Liver (tissue), 9 donors: Measurements from ENCODE around the gene CLDN6. TPM values are rescaled to one million over a fixed set of nuclear protein-coding genes. Genes with fewer than 3 reads are reported as not detected.

ENCODE experiments used
- DNase-seq: peaks from one replicate; pipeline ENCODE4 v3.0.0-alpha.2; 2017; ENCODE audit warnings: low spot score
- H3K27ac ChIP-seq, 2 donors: one replicate each; pipeline ENCODE4 v1.7.0; 2013; ENCODE audit warnings: inconsistent platforms in 2 of 2, low read length in 2 of 2, control low read depth in 1 of 2, low read depth in 1 of 2, mild to moderate bottlenecking in 1 of 2
- H3K27me3 ChIP-seq, 4 donors: one replicate each; pipeline versions ENCODE4 v1.6.1 to v1.7.0; 2013; ENCODE audit warnings: low read length in 3 of 4, inconsistent platforms in 1 of 4, mild to moderate bottlenecking in 1 of 4, moderate library complexity in 1 of 4; ENCODE audit not compliant: control insufficient read depth in 4 of 4, insufficient read depth in 4 of 4
- H3K36me3 ChIP-seq, 4 donors: one replicate each; pipeline versions ENCODE4 v1.6.1 to v1.7.0; 2013; ENCODE audit warnings: low read length in 3 of 4, mild to moderate bottlenecking in 3 of 4, low read depth in 1 of 4, moderate library complexity in 1 of 4; ENCODE audit not compliant: control insufficient read depth in 4 of 4, insufficient read depth in 3 of 4
- H3K4me1 ChIP-seq, 4 donors: one replicate each; pipeline versions ENCODE4 v1.6.1 to v1.7.0; 2013; ENCODE audit warnings: low read length in 3 of 4, mild to moderate bottlenecking in 3 of 4, moderate library complexity in 1 of 4; ENCODE audit not compliant: control insufficient read depth in 4 of 4, insufficient read depth in 4 of 4
- H3K4me3 ChIP-seq, 3 donors: one replicate each; pipeline versions ENCODE4 v1.6.1 to v1.7.0; 2013; ENCODE audit warnings: low read length in 3 of 3, control low read depth in 1 of 3, low read depth in 1 of 3, mild to moderate bottlenecking in 1 of 3
- H3K9ac ChIP-seq, 2 donors: one replicate each; pipeline ENCODE4 v1.7.0; 2013; ENCODE audit warnings: low read length in 2 of 2, mild to moderate bottlenecking in 2 of 2, moderate library complexity in 2 of 2, control low read depth in 1 of 2, low read depth in 1 of 2
- H3K9me3 ChIP-seq, 4 donors: one replicate each; pipeline versions ENCODE4 v1.6.1 to v1.7.0; 2013; ENCODE audit warnings: low read length in 3 of 4; ENCODE audit not compliant: control insufficient read depth in 4 of 4
- CTCF ChIP-seq: fragments of 150-350 bp; IDR thresholded peaks from 2 replicates; pipeline ENCODE4 v1.5.1; 2017; ENCODE audit warnings: improper control_type of control experiment, low read depth, low read length; ENCODE audit not compliant: missing input control
- EGR1 ChIP-seq, 2 donors: IDR thresholded peaks; 2 replicates each; pipeline ENCODE4 v1.6.1; 2016 to 2018; ENCODE audit warnings: antibody characterized with exemption in 2 of 2, low read depth in 2 of 2
- FOXA1 ChIP-seq: IDR thresholded peaks from 2 replicates; pipeline ENCODE4 v1.6.1; 2016; ENCODE audit warnings: antibody characterized with exemption
- FOXA2 ChIP-seq: IDR thresholded peaks from 2 replicates; pipeline ENCODE4 v1.6.1; 2016; ENCODE audit warnings: antibody characterized with exemption
- GABPA ChIP-seq, 2 donors: IDR thresholded peaks in 1 of 2; conservative IDR thresholded peaks in 1 of 2; 2 replicates each; pipeline ENCODE4 v1.6.1; 2016; ENCODE audit warnings: antibody characterized with exemption in 2 of 2, mild to moderate bottlenecking in 1 of 2, moderate library complexity in 1 of 2
- HNF4A ChIP-seq, 2 donors: conservative IDR thresholded peaks; 2 replicates each; pipeline ENCODE4 v1.6.1; 2016; ENCODE audit warnings: antibody characterized with exemption in 2 of 2, mild to moderate bottlenecking in 2 of 2
- JUND ChIP-seq, 2 donors: IDR thresholded peaks; 2 replicates each; pipeline ENCODE4 v1.6.1; 2016; ENCODE audit warnings: antibody characterized with exemption in 2 of 2
- NR2F2 ChIP-seq: IDR thresholded peaks from 2 replicates; pipeline ENCODE4 v1.6.1; 2016; ENCODE audit warnings: antibody characterized with exemption
- RXRA ChIP-seq, 2 donors: IDR thresholded peaks; 2 replicates each; pipeline ENCODE4 v1.6.1; 2017 to 2018; ENCODE audit warnings: antibody characterized with exemption in 2 of 2, mild to moderate bottlenecking in 1 of 2
- SP1 ChIP-seq: IDR thresholded peaks from 2 replicates; pipeline ENCODE4 v1.6.1; 2018; ENCODE audit warnings: antibody characterized with exemption, mild to moderate bottlenecking
- TAF1 ChIP-seq: conservative IDR thresholded peaks from 2 replicates; pipeline ENCODE4 v1.6.1; 2016; ENCODE audit warnings: antibody characterized with exemption, mild to moderate bottlenecking
- YY1 ChIP-seq: IDR thresholded peaks from 2 replicates; pipeline ENCODE4 v1.6.1; 2016; ENCODE audit warnings: antibody characterized with exemption, mild to moderate bottlenecking
- ZBTB33 ChIP-seq: IDR thresholded peaks from 2 replicates; pipeline ENCODE4 v1.6.1; 2016; ENCODE audit warnings: antibody characterized with exemption
- WGBS: extraction: QIAGEN DNeasy Blood & Tissue Kit; methylation state at CpG from one replicate; pipeline ENCODE4 v1.1.7; 2013; 5-methylcytosine and 5-hydroxymethylcytosine counted together
- polyA plus RNA-seq, 2 donors: library from polyadenylated mRNA; stranded (reverse) in 1 of 2; unstranded in 1 of 2; fragments of 200-250 nt in 1 of 2; fragments of >200 nt in 1 of 2; fragmentation: Nextera tagmentation in 1 of 2; extraction: Ambion mirVana in 1 of 2; gene quantifications; one replicate each; pipeline versions ENCODE4 v1.2.1 to v1.2.3, GENCODE V29; 2013 to 2015
- total RNA-seq, 2 donors: library from RNA; depleted of rRNA; stranded (reverse); fragments of >200 nt; gene quantifications; one replicate each; pipeline ENCODE4 v1.2.3, GENCODE V29; 2014
- TF ChIP-seq, protein P1 (sequence below): IDR thresholded peaks from 2 replicates; pipeline ENCODE4 v1.6.1; 2016; ENCODE audit warnings: antibody characterized with exemption
- donor health status: healthy.
- donor health status: healthy.
- donor health status: healthy.
- donor health status: healthy.
- donor health status: healthy.

Gene CLDN6
- total and polyA plus RNA-seq, 4 donors = 0.75 TPM; not detected in 3

- no peak for DNase-seq
- Histone ChIP-seq H3K4me3 (no peak overlapping the region), H3K27ac (no peak overlapping the region)
Observed at GRCh38 chr16:3035289-3035971, 17.4 kb upstream of the CLDN6 start.

DNA sequence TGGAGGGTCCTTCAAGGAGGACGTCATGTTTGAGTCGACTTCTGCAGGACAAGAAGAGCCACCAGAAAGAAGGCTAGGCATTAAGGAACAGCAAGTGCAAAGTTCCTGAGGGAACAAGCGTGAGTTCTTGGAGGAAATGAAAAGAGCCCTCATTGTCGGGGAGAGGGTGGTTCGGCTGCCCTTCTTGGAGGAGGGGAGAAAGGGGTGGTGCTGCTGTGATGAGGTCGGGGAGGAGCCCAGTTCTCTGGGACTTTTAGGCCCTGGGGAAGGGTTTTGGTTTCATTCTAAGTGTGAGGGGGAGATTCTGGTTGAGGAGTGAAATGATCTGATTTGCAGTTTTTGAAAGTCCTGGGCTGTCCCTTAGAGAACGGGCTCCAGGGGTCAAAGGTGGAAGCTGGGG lies 14.6 kb upstream of the CLDN6 start:
- no peak for DNase-seq
- Histone ChIP-seq H3K9me3 (no peaks in the 10 kb centered on the region), H3K4me3 (no peak overlapping the region), H3K27ac (no peak overlapping the region), H3K9ac (no peak overlapping the region), H3K36me3 (no peaks in the 10 kb centered on the region), H3K27me3 (peaks cover 0 to 7% (median 5%) of the 10 kb centered on the region in 4 donors), H3K4me1 (peaks cover 0 to 23% (median 6%) of the 10 kb centered on the region in 4 donors)
- WGBS = 38% methylated on average over 7 of the region's 7 CpGs
- no peak for TF ChIP-seq HNF4A (conservative IDR thresholded peaks at IDR 0.05)
- TF ChIP-seq FOXA2 = no peak
- no peak for TF ChIP-seq SP1
- no peak for TF ChIP-seq YY1
- no peak for TF ChIP-seq CTCF
- no peak for TF ChIP-seq TAF1
- TF ChIP-seq, protein P1, sequence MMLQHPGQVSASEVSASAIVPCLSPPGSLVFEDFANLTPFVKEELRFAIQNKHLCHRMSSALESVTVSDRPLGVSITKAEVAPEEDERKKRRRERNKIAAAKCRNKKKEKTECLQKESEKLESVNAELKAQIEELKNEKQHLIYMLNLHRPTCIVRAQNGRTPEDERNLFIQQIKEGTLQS = no peak
- no peak for TF ChIP-seq EGR1 (IDR thresholded peaks at IDR 0.05; ENCODE audit: low read depth in 2 of 2)
- TF ChIP-seq JUND (IDR thresholded peaks at IDR 0.05) = no peak

More at GRCh38 chr16:3035289-3035971, 17.4 kb upstream of the CLDN6 start:
- Histone ChIP-seq H3K36me3 (no peaks in the 10 kb centered on the region), H3K4me1 (peaks cover 0 to 4% (median 0%) of the 10 kb centered on the region in 4 donors), H3K27me3 (peaks cover 0 to 8% (median 5%) of the 10 kb centered on the region in 4 donors), H3K9me3 (no peaks in the 10 kb centered on the region), H3K9ac (no peak overlapping the region)
- 43% methylated on average over 19 of the region's 19 CpGs for WGBS
- TF ChIP-seq FOXA1 (no peak), RXRA (IDR thresholded peaks at IDR 0.05) (no peak), HNF4A (conservative IDR thresholded peaks at IDR 0.05) (no peak), CTCF (no peak), SP1 (no peak), NR2F2 (no peak), ZBTB33 (no peak), JUND (IDR thresholded peaks at IDR 0.05) (no peak), GABPA (IDR thresholded peaks at IDR 0.05 in 1 of 2, conservative IDR thresholded peaks at IDR 0.05 in 1 of 2) (no peak), YY1 (no peak), TAF1 (no peak)
- TF ChIP-seq, protein P1 = no peak
